Stimulated activated CD4-positive, alpha-beta T cell treated with anti-CD3 and anti-CD28 coated beads, Interleukin-1b, Interleukin-23, amount 100 ng/mL, for 4 hours (primary cell): Measurements from ENCODE around the gene TOMM70.

Source experiments
- DNase-seq, 2 donors: peaks; one replicate each; pipeline ENCODE4 v3.0.0-alpha.2; 2020; ENCODE audit warnings: low read depth in 2 of 2

The TOMM70 gene

GRCh38 chr3:100325827-100326226 is 75.1 kb downstream of the TOMM70 start:
- DNase-seq = no peak

GRCh38 chr3:100324044-100324443 is 76.8 kb downstream of the TOMM70 start:
- no peak for DNase-seq

GRCh38 chr3:100319951-100320350 is 80.9 kb downstream of the TOMM70 start:
- no peak for DNase-seq

GRCh38 chr3:100317912-100318311 is 83.0 kb downstream of the TOMM70 start:
- DNase-seq = no peak

- DNase-seq = peak in 1 of 2 donors; percentile 18
Measured at GRCh38 chr3:100316641-100317069, 84.2 kb downstream of the TOMM70 start.
